Right lobe of liver (tissue), 6 donors: ENCODE results near the gene VPS54. TPM values are rescaled to one million over a fixed set of nuclear protein-coding genes. Genes with fewer than 3 reads are reported as not detected.

Experiments used
- ATAC-seq, 4 donors: fragments of 200-7000 bp; cut with Tn5 transposase; one replicate each; pipeline ENCODE4 v1.9.1; 2020; ENCODE audit warnings: mild to moderate bottlenecking in 4 of 4, moderate library complexity in 4 of 4
- DNase-seq, 3 donors: peaks; one replicate each; pipeline ENCODE4 v3.0.0-alpha.2; 2020
- H3K27ac ChIP-seq, 3 donors: fragments of 200-600 bp; one replicate each; pipeline ENCODE4 v1.8.0; 2022
- H3K27me3 ChIP-seq, 2 donors: fragments of 200-600 bp; one replicate each; pipeline ENCODE4 v1.8.0; 2022
- H3K36me3 ChIP-seq, 4 donors: fragments of 200-600 bp; sonication (generic) in 1 of 4; one replicate each; pipeline versions ENCODE4 v1.5.1 to v1.8.0; 2017 to 2022; ENCODE audit warnings: control low read depth in 1 of 4
- H3K4me1 ChIP-seq, 4 donors: fragments of 200-600 bp; sonication (generic) in 1 of 4; one replicate each; pipeline versions ENCODE4 v1.5.1 to v1.8.0; 2017 to 2022; ENCODE audit warnings: control low read depth in 1 of 4
- H3K4me3 ChIP-seq, 3 donors: fragments of 200-600 bp; one replicate each; pipeline ENCODE4 v1.8.0; 2022
- H3K9me3 ChIP-seq, 4 donors: fragments of 200-600 bp; sonication (generic) in 1 of 4; one replicate each; pipeline versions ENCODE4 v1.5.1 to v1.8.0; 2017 to 2022; ENCODE audit warnings: control low read depth in 1 of 4
- POLR2A ChIP-seq: fragments of 450-650 bp; IDR thresholded peaks from one replicate; pipeline ENCODE4 v1.6.1; 2017; ENCODE audit warnings: antibody characterized with exemption, mild to moderate bottlenecking
- WGBS: methylation state at CpG from one replicate; pipeline ENCODE4 v1.1.6; 2018; ENCODE audit warnings: low coverage, low lambda C conversion rate; ENCODE audit not compliant: insufficient coverage; ENCODE audit errors: missing lambda C conversion rate; 5-methylcytosine and 5-hydroxymethylcytosine counted together
- intact Hi-C, 2 donors: fragments of 100-400 bp; cut with DNase I; formaldehyde crosslinking; loops; one replicate each; pipeline versions ENCODE4 v1.11.2 to v1.14.1; 2022
- total RNA-seq, 6 experiments: library from RNA; depleted of rRNA in 2 of 6; stranded (reverse); fragments of >200 nt in 2 of 6; fragmentation: NEBNext Ultra II Directional in 3 of 6; extraction: Animal tissue kit (Norgen Biotek cat#: 25700) in 3 of 6; gene quantifications; one replicate each; pipeline versions ENCODE4 v1.1.0 to v1.2.4, GENCODE V29; 2016 to 2023
- TF ChIP-seq, protein P1 (sequence below), 4 donors: fragments of 200-600 bp in 3 of 4; fragments of 450-650 bp in 1 of 4; IDR thresholded peaks; one replicate each; pipeline versions ENCODE4 v1.5.1 to v1.8.0; 2016 to 2022; ENCODE audit warnings: antibody characterized with exemption in 4 of 4, mild to moderate bottlenecking in 2 of 4
- donor health status: DM: no; HTN: yes; CAD: no.
- donor health status: DM: no; HTN: no; CAD: no.
- donor health status: DM: no; HTN: no; CAD: no.
- donor health status: DM: no; HTN: yes; CAD: no.
- donor health status: DM: no; HTN: yes; CAD: no.

Gene VPS54
- total RNA-seq, 6 experiments from 2014 or later: 11.6 to 12.5 (median 12.2) TPM

DNA sequence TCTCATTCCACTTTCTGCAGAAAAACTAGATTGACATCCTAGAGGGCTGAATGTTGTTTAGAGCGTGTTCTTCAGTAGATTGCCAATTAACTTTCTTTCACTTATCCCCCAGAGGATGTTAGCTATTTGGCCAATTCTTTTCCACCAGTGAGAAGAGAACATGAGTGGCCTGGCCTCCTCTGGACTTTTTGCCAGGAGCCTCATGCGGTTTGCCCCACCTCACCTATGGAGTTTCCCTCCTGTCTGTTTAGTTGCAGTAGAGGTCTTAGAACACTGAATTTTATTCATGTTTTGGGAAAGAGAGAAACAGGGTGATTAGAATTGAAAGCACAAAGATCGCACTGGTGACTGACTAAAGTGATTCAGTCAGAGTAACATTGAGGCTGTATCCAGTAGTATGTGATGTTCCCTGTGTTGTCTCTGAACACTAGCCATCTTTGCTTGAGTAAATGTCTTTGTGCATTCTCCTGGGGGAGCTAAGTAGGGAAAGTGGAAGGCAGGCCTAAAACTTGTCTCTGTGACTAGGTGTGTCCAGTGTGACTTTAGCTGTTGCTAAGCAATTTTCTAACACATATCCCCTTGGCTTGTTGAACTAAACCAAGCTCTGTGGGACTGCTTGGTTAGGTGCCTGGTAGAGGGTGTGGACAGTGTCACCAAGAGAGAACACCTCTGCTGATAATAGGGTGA, 143.5 kb downstream of the VPS54 start:
- H3K4me1 ChIP-seq: peaks cover 0 to 35% (median 9%) of the 10 kb centered on the region in 4 donors
- ATAC-seq (peak in 2 of 4 donors; percentile 7 to 29), DNase-seq (no peak)
- intact Hi-C loops: no loop called here
- no peaks in the 10 kb centered on the region for H3K27me3 ChIP-seq
- no peaks in the 10 kb centered on the region for H3K9me3 ChIP-seq
- 79% methylated on average over 3 of the region's 3 CpGs for WGBS
- H3K4me3 ChIP-seq: no peak overlapping the region
- peaks cover 0 to 68% (median 22%) of the 10 kb centered on the region in 4 donors for H3K36me3 ChIP-seq
- no peak overlapping the region for H3K27ac ChIP-seq
- no peak for TF ChIP-seq POLR2A
- TF ChIP-seq, protein P1, sequence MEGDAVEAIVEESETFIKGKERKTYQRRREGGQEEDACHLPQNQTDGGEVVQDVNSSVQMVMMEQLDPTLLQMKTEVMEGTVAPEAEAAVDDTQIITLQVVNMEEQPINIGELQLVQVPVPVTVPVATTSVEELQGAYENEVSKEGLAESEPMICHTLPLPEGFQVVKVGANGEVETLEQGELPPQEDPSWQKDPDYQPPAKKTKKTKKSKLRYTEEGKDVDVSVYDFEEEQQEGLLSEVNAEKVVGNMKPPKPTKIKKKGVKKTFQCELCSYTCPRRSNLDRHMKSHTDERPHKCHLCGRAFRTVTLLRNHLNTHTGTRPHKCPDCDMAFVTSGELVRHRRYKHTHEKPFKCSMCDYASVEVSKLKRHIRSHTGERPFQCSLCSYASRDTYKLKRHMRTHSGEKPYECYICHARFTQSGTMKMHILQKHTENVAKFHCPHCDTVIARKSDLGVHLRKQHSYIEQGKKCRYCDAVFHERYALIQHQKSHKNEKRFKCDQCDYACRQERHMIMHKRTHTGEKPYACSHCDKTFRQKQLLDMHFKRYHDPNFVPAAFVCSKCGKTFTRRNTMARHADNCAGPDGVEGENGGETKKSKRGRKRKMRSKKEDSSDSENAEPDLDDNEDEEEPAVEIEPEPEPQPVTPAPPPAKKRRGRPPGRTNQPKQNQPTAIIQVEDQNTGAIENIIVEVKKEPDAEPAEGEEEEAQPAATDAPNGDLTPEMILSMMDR (IDR thresholded peaks at IDR 0.05): no peak

DNA sequence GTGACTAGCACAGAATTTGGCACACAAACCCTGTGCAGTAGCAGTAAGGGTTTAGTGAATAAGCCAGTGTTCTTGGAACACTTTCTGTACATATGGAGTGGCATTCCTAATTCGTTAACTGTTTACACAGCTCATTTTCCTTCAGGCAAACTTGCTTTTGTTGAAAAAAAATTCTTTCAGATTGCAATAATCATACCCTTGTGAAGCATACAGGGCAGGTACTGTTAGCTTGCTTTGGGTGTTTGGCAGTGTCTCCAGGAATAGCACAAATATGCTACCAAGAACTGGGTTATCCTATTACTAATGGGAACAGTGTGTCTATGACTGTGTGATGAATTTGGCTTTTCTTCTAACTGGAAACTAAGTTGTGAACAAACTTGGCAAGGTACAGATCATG, 144.1 kb downstream of the VPS54 start:
- intact Hi-C loops: no loop called here
- Histone ChIP-seq H3K4me1 (peaks cover 0 to 41% (median 9%) of the 10 kb centered on the region in 4 donors), H3K27ac (no peak overlapping the region), H3K4me3 (no peak overlapping the region), H3K36me3 (peaks cover 0 to 63% (median 22%) of the 10 kb centered on the region in 4 donors), H3K9me3 (no peaks in the 10 kb centered on the region), H3K27me3 (no peaks in the 10 kb centered on the region)
- ATAC-seq (no peak), DNase-seq (no peak)
- TF ChIP-seq, protein P1 (IDR thresholded peaks at IDR 0.05): no peak
- no peak for TF ChIP-seq POLR2A
- WGBS: 38% methylated on average over 1 of the region's 1 CpG

DNA sequence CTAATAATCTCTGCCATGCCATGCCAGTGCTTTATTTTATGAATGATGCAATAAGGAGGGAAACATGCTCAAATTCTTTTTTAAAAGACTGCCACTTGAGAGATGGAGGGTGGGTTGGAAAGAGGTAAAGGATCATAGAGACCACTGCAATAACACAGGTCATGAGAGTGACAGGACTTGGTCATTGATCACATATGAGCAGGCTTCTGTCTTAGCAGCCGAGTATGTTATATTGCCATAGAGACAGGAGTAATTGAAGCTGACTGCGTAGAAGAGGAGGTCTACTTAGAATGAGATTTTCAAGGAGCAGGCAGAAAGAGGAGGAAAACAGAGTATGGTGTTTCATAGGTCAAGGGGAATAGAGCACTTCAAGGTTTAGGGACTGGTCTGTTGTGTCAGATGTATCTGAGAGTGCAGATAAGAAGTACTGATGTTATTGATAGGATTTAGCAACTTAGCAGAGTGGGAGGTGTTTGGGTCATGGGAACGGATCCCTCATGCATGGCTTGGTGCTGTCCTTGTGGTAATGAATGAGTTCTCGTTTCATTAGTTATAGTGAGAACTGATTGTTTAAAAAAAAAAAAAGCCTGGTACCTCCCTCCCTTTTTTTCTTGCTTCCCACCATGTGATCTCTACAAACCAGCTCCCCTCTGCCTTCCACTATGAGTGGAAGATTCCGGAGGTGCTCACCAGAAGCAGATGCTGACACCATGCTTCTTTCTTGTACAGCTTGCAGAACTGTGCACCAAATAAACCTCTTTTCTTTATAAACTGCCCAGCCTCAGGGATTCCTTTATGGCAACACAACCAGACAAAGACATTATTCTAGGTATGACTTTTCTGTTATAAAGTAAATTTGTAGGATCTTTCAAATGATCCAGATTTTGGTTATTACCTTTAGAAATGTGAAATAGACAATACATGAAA, 144.8 kb downstream of the VPS54 start:
- ATAC-seq (no peak), DNase-seq (no peak)
- TF ChIP-seq, protein P1 (IDR thresholded peaks at IDR 0.05): no peak
- no peak for TF ChIP-seq POLR2A
- WGBS: 83% methylated on average over 5 of the region's 5 CpGs
- peaks cover 0 to 47% (median 9%) of the 10 kb centered on the region in 4 donors for H3K4me1 ChIP-seq
- no peak overlapping the region for H3K27ac ChIP-seq
- H3K9me3 ChIP-seq: no peaks in the 10 kb centered on the region
- H3K27me3 ChIP-seq: no peaks in the 10 kb centered on the region
- H3K36me3 ChIP-seq: peaks cover 0 to 62% (median 21%) of the 10 kb centered on the region in 4 donors
- intact Hi-C loops: no loop called here
- no peak overlapping the region for H3K4me3 ChIP-seq

DNA sequence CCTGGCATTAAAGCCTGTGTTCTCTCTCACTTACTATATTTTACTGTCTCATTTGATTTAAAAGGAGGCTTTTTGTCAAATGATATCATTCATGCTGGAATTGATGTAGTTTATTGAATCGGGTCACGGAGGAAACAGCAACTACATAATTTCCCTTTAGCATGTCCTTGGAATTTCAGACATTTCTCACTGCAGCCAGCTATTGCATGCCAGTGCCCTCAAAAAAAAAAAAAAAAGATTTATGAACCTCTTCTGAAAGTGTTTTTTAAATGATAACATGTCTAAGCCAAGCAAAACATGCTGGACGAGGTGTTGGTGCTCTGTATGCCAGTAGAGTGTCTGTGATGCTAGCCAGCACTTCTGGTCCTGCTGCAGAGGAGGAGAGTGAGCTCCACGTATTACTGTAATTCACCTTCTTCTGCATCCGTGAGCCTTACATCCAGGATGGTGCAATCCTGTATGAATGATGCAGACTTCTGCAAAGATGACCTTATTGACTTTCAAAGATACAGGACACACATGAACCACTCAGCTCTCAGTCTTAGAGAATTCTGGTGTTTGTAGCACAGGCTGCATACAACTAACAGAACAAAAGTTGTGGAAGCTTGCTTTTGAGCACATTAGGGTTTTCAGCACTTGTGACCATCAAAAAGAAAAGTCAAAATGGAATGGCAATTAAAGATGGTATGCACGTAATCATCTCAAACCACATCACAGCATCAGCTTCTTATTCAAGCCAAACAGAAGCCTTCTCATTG, 146.5 kb downstream of the VPS54 start:
- no peak for ATAC-seq
- Histone ChIP-seq H3K9me3 (no peaks in the 10 kb centered on the region), H3K27ac (no peak overlapping the region), H3K4me1 (peaks cover 0 to 49% (median 9%) of the 10 kb centered on the region in 4 donors), H3K36me3 (peaks cover 0 to 52% (median 15%) of the 10 kb centered on the region in 4 donors), H3K27me3 (no peaks in the 10 kb centered on the region), H3K4me3 (no peak overlapping the region)
- TF ChIP-seq, protein P1 (IDR thresholded peaks at IDR 0.05): no peak
- TF ChIP-seq POLR2A: no peak
- WGBS: 68% methylated on average over 6 of the region's 6 CpGs
- no peak for DNase-seq
- intact Hi-C loops: no loop called here
